NCI-H1694 (cell line): Measurements from ENCODE around the gene MBOAT7.

ENCODE experiments used
- DNase-seq: peaks from one replicate; lab custom pipeline; 2025; lab: John Stamatoyannopoulos, UW

MBOAT7 gene

DNA sequence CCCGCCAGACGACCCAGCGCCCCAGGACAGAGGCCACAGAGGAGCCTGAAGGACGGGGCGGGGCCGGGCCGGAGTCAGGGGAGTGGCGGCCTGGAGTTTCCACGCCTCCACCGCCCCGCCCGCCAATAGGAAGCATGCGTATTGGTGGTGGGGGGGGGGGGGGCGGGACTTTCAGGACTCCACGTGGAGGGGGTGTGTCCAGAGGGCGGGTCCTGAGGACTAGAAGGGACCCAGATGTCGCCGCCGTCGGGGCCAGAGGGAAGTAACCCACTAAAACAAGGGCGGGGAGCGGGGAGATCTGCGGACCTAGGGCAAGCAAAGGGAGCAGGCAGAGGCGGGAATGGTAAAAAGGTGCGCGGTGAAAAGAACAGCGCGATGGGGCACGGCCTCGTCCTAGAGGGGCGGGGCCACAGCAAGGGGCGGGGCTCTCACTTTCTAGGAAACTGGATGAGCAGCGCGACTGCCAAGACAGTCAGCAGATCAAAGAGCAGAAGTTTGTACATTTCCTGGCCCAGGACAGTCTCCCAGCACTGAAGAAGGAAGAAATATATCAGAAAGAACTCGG lies 27.1 kb downstream of the MBOAT7 start:
- no peak for DNase-seq

DNA sequence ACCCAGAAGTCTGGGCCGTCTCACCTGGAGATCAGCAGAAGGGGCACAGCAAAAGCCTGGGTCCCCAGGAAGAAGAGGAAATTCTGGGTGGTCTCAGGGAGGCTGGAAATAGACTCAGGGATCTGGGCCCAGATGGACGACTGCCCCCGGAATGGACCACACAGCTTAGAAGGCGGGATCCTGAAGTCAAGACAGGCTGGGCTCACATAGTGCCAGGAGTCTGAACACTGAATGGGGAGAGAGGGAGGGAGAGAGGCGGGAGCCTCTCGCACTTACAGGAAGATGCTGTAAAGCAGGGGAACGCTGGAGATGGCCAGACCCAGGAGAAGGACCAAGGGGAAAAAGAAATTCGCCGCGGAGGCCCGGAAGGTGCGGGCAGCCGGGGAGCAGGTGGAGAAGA lies 28.5 kb downstream of the MBOAT7 start:
- no peak for DNase-seq

DNA sequence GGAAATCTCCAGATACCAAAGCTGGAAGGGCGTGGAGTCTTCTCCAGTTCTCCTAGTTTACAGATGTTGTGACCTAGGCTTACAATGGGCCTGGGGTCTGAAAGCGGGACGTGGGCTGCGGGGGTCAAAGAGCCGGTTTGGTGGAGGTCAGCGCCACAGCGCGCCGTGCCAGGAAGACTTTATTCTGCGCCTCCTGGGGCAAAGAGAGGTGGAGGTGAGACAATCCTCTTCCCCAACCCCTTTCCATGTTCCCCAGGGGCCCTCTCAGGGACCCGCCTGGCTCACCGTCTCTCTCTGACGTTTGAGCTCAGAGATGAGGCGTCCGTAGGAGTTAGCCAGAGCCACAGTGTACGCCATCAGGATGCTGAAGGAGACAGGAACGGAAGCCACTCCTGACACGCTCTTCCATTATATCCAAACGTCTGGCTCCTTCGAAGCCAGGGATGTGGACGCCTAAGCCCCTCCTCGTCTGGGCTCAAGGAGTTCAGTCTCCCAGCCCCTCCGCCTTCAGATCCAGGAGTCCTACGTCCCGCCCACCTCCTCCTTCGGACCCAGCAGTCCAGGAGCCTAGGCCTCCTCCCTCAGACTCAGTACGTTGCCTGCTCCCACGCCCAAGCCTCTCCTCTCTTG lies 29.1 kb downstream of the MBOAT7 start:
- no peak for DNase-seq

DNA sequence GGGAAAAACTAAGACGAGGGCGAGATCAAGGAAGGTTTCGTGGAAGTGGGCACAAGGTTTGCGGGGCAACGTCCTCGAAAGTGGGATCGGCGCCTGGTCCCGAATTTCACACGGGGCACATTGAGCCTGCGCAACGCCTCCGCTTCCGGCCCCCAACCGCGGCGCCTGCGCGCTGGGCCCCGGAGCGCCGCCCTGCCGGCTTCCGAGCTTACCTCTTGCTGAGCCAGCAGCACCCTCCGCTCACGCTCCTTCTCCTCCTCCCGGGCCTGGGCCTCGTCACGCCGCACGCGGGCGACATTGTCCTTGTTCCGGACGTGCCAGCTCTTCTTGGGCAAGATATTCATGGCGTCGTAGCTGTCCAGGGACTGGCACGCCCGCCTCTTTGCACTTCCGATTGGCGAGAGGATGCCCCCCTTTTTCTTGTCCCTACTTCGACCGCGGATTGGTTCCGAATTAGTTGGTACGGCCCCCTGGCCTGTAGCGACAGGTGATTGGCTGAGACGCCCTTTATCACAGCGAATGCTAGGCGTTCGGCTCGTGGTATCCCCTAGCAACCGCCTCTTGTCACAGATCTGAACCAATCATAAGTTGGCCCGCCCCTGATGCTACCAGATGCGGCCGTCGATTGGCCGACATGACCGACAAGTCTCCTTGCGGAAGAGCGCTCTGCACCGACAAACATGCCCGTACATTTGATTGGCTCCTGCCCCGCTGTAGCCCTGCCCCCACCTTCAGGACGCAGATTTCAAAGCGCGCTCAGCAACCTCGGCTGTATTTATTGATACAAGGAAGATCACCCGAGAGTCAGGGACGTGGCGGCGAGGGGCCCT lies 29.8 kb downstream of the MBOAT7 start, which contains the start of gene LENG1:
Gene LENG1, minus strand, starts transcription at position 370 of the 830 bp plus-strand sequence. Its CDS starts 26 bp downstream, at position 344.
- peak; percentile 100 for DNase-seq

DNA sequence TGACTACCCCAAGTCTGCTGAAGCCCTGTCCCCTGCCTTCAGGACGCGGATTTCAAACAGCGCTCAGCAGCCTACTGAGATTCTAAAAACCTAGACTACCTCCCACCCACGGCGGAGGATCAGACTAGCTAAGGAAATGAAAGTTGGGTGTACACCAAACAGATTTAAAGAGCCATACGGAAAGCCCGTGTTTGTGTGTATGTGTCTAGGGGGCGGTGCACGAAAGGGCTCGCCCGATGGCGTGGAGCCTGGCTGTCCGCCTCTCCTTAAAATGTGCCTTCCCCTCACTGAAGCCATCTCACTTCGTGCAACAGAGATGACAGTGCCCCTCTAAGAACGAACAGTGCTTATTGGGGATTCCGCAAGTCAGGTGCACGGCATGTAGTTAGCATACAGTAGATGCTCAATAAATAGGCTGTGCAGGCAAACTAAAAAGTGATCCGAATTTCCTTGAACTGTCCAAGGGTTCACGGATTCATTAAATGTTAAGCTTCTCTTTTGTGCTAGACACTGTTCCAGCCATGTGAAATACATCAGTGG lies 30.5 kb downstream of the MBOAT7 start:
- no peak for DNase-seq

DNA sequence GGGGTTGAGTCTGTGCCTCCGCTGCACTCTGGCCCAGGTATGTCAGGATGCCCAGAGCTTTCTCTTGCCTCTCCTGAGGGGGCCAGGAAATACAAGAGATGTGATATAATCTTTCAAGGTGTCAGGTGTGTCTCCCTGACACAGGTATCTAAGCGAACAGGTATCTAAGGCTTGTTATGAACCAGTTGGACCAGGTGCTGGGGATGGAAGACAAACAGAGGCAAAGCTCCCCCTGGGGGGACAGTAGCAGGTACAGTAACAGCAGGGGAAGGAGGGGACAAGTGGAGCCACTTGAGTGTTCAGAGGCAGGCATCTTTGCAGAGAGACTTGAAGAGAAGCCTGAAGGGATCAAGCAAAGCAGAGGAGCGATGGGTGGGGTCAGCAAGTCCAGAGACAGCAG lies 32.4 kb downstream of the MBOAT7 start:
- no peak for DNase-seq

DNA sequence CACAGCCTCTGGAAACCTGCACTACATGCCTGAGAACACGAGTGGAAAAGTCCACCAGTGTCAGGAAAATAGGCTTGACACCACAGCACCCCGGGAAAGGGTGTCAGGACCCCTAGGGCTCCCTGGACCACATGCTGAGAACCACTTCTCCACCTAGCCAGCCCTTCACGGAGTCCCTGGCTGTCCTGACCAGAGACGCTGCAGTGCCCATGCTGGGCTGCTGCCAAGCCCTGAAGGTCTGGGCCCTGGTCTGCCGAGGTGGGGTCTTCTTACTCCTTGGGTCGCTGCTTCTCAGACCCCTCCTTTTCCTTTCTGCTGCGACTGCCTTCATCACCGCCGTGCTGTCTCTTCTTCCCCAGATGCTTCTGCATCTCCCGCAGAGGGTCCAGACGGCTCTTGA lies 32.9 kb downstream of the MBOAT7 start:
- DNase-seq: no peak

DNA sequence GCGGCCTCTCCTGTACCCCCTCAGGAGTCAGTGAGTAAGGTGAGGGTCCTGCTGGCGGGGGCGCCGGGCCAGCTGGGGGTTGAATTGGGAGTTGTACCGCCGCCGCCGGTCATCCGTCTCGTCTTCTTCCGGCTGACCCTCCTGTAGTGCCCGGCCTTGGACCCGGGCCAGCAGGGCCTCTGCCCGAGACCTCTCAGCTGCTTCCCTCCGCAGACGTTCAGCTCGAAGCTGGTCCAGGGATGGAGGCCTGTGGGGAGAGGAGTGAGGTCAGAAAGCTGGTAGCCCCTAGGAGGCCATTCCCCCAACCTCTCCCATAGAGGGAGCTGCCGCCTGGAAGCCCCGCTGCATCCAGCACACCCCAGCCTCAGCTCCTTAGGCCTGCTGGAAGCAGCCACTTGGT lies 33.7 kb downstream of the MBOAT7 start:
- no peak for DNase-seq

DNA sequence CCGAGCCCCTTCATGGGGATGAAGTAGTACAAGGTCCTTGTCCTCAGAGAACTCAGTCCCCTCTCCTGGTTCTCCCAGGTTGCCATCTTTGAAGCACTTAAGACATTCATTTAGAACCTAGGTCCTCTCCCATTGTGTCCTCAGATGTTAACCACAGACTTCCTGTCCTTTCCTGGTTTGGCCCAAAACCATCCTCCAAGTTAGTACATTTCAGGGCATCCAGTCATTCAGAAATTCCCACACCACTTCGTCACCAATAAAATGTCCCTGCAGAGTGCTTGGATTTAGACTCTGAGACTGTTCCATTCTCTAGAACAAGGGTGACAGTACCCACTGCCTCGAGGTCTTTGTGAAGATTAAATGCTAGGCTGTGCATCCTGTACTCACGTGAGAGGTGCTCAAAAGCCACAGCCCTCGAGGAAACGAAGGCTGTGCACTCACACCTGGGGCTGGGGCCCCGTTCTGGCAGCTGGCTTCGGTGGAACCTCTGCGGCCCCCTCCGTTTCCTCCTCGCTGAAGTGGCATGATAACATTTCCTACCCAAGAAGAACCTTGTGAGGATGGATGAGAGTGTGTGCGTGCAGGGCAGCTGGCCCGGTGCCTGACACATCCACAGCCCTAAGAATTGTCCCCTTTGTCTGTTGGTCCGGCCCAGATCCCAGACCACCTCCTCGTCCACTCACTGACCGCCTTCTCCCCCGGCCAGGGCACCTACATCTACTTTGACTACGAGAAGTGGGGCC lies 34.6 kb downstream of the MBOAT7 start:
- DNase-seq: no peak

DNA sequence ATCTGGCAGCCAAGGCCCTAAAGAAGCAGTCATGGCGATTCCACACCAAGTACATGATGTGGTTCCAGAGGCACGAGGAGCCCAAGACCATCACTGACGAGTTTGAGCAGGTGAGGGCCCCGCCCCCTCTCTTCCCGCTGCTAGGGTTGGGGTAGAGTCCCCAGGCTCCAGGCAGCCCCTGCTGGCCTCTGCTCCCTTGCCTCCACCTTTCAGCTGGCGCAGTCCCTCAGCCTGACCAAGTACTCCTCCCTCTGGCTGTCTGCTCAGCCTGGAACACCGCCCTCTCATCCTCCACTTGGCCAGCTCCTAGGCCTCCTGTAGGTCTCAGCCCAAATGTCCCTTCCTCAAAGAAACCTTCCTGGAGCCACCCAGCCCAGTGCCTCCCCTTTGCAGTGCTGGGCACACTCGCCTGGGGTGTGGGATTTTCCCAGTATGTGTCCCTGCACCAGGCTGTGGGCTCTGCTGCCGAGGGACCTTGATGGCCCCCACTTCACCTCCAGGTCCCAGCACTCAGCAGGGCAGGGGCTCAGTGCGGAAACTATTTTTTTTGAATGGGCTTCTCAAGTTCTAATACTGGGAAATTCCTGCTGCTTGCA lies 35.6 kb downstream of the MBOAT7 start:
- no peak for DNase-seq

DNA sequence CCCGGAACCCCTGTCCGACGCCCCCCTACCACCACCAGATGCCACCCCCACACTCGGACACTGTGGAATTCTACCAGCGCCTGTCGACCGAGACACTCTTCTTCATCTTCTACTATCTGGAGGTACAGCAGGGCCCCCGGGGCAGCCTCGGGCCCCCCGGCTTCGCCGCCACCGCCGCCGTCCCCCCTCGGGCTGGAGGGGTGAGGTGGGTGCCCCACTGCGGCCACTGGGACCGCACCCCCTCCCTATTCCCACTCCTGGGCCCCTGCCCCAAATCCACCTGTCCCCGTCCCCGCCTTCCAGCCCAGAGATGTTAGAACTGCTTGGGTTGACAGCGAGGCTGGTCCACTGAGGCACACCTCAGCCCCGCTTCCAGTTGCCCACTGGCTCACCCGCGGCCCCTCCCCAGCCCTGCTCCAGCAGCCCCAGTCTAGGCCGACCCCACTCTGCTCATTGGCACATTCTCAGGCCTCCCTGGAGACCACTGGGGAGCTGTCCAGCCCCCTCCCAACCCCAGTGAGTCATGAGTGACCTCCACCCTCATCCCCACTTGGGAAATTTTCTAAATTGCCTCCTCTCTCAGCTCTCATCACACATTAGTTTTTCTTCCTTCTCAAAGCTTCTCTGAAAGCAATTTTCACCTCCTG lies 36.4 kb downstream of the MBOAT7 start:
- DNase-seq: no peak

DNA sequence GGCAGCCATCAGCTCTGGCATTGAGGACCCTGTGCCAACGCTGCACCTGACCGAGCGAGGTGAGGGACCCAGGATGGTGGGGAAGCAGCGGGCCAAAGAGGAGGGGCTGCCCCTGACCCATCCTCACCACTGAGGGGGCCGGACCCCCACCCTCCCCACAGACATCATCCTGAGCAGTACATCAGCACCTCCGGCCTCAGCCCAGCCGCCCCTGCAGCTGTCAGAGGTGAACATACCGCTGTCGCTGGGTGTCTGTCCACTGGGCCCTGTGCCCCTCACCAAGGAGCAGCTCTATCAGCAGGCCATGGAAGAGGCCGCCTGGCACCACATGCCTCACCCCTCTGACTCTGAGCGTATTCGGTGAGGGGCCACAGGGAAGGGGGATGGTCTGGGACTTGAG lies 37.1 kb downstream of the MBOAT7 start:
- no peak for DNase-seq

DNA sequence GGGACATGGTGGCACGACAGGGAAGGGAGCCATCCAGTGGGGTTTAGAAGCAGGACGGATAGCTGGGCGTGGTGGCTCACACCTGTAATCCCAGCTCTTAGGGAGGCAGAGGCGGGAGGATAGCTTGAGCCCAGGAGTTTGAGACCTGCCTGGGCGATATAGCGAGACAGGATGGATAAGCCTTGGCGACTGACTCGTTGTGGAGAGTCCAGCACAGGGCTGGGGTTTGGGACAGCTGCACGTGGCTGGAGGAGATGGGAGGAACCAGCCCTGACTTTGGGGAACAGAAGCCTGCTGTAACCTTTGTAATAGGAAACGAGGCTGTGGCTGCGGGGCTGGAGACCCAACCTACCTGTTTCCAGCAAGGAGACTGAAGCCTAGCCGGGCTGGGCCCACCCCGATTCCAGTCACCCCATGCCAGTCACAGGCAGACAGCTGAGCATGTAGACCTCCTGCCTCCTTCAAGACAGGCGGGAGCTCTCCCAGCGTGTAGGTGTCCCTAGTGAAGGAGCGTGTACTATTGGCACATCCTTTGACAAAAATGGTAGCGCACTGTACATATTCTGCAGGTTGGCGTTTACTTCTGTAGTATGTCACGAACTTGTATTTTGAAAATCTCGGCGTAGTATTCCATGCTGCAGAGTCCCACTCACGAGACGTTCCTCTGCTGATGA lies 37.9 kb downstream of the MBOAT7 start:
- DNase-seq: no peak

DNA sequence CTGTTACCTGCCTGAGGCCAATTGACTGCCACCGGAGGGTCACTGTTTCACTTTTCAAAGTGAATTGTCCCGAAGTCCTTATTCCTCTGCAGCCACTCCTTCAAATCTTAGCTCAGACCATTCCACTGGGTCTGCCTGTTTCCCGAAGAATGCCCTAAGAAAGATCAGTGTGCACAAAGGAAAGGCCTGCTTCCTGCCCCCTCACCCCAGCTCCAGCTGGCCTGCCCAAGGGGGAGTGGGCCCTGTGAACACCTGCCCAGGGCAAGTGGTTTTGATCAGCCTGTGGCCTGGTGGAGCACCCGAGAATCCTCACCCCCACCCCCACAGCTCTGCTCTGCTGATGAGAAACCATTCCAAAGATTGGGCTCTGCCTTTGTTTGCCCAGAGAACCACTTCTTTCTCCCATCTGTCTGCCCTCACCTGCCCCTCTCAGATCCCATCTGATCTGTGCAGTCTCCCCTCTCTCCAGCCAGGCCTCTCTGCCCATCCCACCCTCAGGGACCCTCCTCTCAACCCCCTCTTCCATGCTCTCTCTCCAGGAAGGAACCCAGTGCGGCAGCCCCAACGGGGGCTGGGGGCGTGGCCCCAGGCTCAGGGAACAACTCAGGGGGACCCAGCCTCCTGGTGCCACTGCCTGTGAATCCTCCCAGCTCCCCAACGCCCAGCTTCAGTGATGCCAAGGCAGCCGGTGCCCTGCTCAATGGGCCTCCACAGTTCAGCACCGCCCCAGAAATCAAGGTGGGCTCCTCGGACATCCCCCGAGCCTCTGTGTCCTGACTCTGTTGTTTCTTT lies 40.2 kb downstream of the MBOAT7 start:
- DNase-seq: no peak

DNA sequence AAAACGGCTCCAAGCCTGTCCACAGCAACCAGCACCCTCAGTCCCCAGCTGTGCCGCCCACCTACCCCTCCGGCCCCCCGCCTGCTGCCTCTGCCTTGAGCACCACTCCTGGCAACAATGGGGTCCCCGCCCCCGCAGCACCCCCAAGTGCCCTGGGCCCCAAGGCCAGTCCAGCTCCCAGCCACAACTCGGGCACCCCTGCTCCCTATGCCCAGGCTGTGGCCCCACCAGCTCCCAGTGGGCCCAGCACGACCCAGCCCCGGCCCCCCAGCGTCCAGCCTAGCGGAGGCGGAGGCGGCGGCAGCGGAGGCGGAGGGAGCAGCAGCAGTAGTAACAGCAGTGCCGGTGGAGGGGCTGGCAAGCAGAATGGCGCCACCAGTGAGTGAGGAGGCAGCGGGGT lies 41.2 kb downstream of the MBOAT7 start:
- no peak for DNase-seq

DNA sequence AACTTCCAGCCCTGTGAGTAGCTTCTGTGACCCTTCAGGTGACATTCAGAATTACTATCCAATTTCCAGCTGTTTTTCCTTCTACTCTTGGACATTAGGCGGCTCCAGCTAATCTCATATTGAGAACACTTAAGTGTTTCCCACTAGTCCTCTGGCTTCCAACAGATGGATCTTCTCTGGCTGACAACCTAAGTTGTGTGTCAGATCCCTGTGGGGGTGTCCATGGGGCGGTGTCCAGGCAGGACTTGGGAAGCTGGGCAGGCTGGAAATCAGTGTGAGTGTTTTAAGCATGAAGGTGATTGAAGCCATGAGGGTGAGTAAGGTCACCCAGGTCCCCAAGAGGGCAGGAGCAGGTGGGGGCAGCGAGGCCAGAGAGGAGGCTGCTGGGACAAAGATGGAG lies 41.7 kb downstream of the MBOAT7 start:
- no peak for DNase-seq

DNA sequence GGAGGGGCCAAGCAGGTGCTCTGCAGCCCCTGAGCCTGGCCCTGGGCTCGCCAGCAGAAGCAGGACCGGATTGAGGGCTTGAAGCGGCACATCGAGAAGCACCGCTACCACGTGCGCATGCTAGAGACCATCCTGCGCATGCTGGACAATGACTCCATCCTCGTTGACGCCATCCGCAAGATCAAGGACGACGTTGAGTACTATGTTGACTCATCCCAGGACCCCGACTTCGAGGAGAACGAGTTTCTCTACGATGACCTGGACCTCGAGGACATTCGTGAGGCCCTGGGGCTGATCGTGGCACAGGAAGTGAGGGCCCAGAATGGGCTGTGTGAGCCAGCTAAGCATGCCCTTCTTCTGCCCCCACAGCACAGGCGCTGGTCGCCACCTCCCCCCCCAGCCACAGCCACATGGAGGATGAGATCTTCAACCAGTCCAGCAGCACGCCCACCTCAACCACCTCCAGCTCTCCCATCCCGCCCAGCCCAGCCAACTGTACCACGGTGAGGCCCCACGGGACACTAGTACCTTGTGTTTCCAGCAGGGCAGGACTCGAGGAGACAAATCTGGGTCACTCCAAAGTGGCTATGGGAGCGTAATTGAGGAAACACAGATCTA lies 43.7 kb downstream of the MBOAT7 start:
- no peak for DNase-seq

DNA sequence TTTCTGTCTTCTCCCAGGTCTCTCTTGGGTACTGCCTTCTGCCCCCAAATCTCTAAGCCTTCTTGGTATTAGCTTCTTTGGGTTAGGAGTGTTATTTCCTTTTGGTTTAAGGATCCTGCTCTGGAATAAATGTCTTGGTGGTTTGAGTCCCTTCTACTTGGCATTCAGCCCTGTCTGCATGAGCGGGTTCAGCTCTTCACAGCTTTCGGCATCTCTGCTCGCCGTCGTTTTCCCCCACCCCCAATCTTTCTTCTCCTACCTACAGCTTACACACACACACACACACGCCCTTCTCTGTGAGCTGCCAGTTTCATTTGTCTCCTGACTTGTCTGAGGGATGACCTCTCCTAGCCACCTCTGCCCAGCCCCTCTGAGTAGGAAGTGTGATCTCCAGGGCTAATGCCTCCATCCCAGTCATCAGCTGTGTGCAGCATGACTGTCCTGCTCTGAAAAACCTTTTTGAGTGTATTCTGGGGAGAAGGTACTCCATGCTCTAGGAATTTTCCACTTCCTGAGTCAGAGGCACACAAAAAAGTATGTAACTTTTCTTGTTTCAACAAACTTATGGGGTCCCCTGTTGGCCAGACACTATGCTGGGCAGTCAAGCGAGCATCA lies 47.1 kb downstream of the MBOAT7 start:
- no peak for DNase-seq

DNA sequence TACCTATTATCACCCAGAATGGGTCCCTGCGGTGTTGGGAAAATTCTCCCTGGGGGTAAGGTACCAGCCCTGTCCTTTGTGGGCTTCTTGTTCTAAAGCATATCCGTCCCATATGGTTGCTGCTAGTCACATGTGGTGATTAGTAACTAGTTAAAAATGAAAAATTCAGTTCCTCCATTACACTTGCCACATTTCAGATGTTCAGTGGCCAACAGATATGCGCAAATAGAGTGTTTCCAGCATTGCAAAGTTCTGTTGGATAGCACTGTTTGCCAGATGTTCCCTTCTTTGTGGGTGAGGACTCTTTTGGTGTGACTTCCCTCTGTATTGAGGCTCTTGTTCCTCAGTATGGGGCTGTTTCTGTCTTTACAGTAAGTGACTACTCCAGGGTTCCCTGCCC lies 48.0 kb downstream of the MBOAT7 start:
- DNase-seq: no peak
